ENCODE data around the gene PHC2. TPM values are rescaled to one million over a fixed set of nuclear protein-coding genes. Genes with fewer than 3 reads are reported as not detected.

The PHC2 gene
- total RNA-seq, 4 donors from 2014 or later: 52.7 to 68.9 (median 59.8) TPM

- peaks cover 0 to 61% (median 16%) of the 10 kb centered on the region in 4 donors for H3K4me1 ChIP-seq
- no peak overlapping the region for H3K4me3 ChIP-seq
- DNase-seq: no peak
- no peaks in the 10 kb centered on the region for H3K27me3 ChIP-seq
- no peak for TF ChIP-seq POLR2A (IDR thresholded peaks at IDR 0.05)
- 64 to 75% methylated on average over 2 to 9 of the region's 9 CpGs for WGBS, 2 donors (ENCODE audit: low coverage in 1 of 2)
- no peaks in the 10 kb centered on the region for H3K9me3 ChIP-seq
- no peaks in the 10 kb centered on the region for H3K36me3 ChIP-seq
- intact Hi-C loops (cut with DNase I; ENCODE audit: low total_unique reads): no loop called here
- in situ Hi-C loops (cut with MboI; ENCODE audit: low pct_ligation_motif_present in 1 of 4, low pct_unique_long_range_greater_than_20kb in 1 of 4, low sequenced_read_pairs in 3 of 4): no loop called here
- H3K27ac ChIP-seq: peak overlapping the region; percentile 34 to 46 (median 40)
Measured at GRCh38 chr1:33388805-33389771, 41.8 kb downstream of the PHC2 start.

GRCh38 chr1:33387625-33388024 lies 43.3 kb downstream of the PHC2 start:
- no peak for TF ChIP-seq POLR2A (IDR thresholded peaks at IDR 0.05)
- TF ChIP-seq POLR2AphosphoS5 (IDR thresholded peaks at IDR 0.05): no peak
- TF ChIP-seq EP300 (IDR thresholded peaks at IDR 0.05; ENCODE audit: low read depth): no peak
- no peak for TF ChIP-seq CTCF (IDR thresholded peaks at IDR 0.05)
- peaks cover 0 to 60% (median 19%) of the 10 kb centered on the region in 4 donors for H3K4me1 ChIP-seq
- WGBS, 2 donors (ENCODE audit: low coverage in 1 of 2): 59 to 60% methylated on average over 1 to 5 of the region's 5 CpGs
- DNase-seq: no peak
- no peak overlapping the region for H3K4me3 ChIP-seq
- no peak overlapping the region for H3K27ac ChIP-seq
- H3K36me3 ChIP-seq: no peaks in the 10 kb centered on the region
- H3K27me3 ChIP-seq: no peaks in the 10 kb centered on the region
- H3K9me3 ChIP-seq: no peaks in the 10 kb centered on the region
- in situ Hi-C loops (cut with MboI; ENCODE audit: low pct_ligation_motif_present in 1 of 4, low pct_unique_long_range_greater_than_20kb in 1 of 4, low sequenced_read_pairs in 3 of 4): no loop called here
- intact Hi-C loops (cut with DNase I; ENCODE audit: low total_unique reads): no loop called here

- in situ Hi-C loops (cut with MboI; ENCODE audit: low pct_ligation_motif_present in 1 of 4, low pct_unique_long_range_greater_than_20kb in 1 of 4, low sequenced_read_pairs in 3 of 4) (no loop called here), intact Hi-C loops (cut with DNase I; ENCODE audit: low total_unique reads) (no loop called here)
- Histone ChIP-seq H3K9me3 (no peaks in the 10 kb centered on the region), H3K4me3 (no peak overlapping the region), H3K27ac (no peak overlapping the region), H3K27me3 (no peaks in the 10 kb centered on the region), H3K36me3 (no peaks in the 10 kb centered on the region), H3K4me1 (peaks cover 0 to 45% (median 18%) of the 10 kb centered on the region in 4 donors)
- WGBS, 2 donors (ENCODE audit: low coverage in 1 of 2): 75 to 81% methylated on average over 5 to 6 of the region's 6 CpGs
- DNase-seq: no peak
- TF ChIP-seq EP300 (IDR thresholded peaks at IDR 0.05; ENCODE audit: low read depth): no peak
- no peak for TF ChIP-seq POLR2AphosphoS5 (IDR thresholded peaks at IDR 0.05)
- no peak for TF ChIP-seq POLR2A (IDR thresholded peaks at IDR 0.05)
Measured at GRCh38 chr1:33385251-33385650, 45.6 kb downstream of the PHC2 start.

- peaks cover 0 to 35% (median 17%) of the 10 kb centered on the region in 4 donors for H3K4me1 ChIP-seq
- H3K27ac ChIP-seq: peak overlapping the region in 1 of 4 donors; percentile 1
- no peak overlapping the region for H3K4me3 ChIP-seq
- H3K27me3 ChIP-seq: no peaks in the 10 kb centered on the region
- DNase-seq: no peak
- 37 to 58% methylated on average over 3 to 7 of the region's 7 CpGs for WGBS, 2 donors (ENCODE audit: low coverage in 1 of 2)
- no peaks in the 10 kb centered on the region for H3K36me3 ChIP-seq
- in situ Hi-C loops (cut with MboI; ENCODE audit: low pct_ligation_motif_present in 1 of 4, low pct_unique_long_range_greater_than_20kb in 1 of 4, low sequenced_read_pairs in 3 of 4): no loop called here
- intact Hi-C loops (cut with DNase I; ENCODE audit: low total_unique reads): no loop called here
- no peak for TF ChIP-seq EP300 (IDR thresholded peaks at IDR 0.05; ENCODE audit: low read depth)
- TF ChIP-seq POLR2AphosphoS5 (IDR thresholded peaks at IDR 0.05): no peak
- TF ChIP-seq CTCF (IDR thresholded peaks at IDR 0.05): no peak
- no peak for TF ChIP-seq POLR2A (IDR thresholded peaks at IDR 0.05)
- H3K9me3 ChIP-seq: no peaks in the 10 kb centered on the region
Measured at GRCh38 chr1:33384040-33384812, 46.7 kb downstream of the PHC2 start.

GRCh38 chr1:33383489-33383888 lies 47.4 kb downstream of the PHC2 start:
- Histone ChIP-seq H3K4me1 (peaks cover 0 to 31% (median 16%) of the 10 kb centered on the region in 4 donors), H3K36me3 (no peaks in the 10 kb centered on the region), H3K4me3 (no peak overlapping the region), H3K9me3 (no peaks in the 10 kb centered on the region), H3K27ac (no peak overlapping the region), H3K27me3 (no peaks in the 10 kb centered on the region)
- 87% methylated on average over 4 of the region's 4 CpGs; no CpG with 5 or more reads in 1 of the 2 donors for WGBS, 2 donors (ENCODE audit: low coverage in 1 of 2)
- in situ Hi-C loops (cut with MboI; ENCODE audit: low pct_ligation_motif_present in 1 of 4, low pct_unique_long_range_greater_than_20kb in 1 of 4, low sequenced_read_pairs in 3 of 4) (no loop called here), intact Hi-C loops (cut with DNase I; ENCODE audit: low total_unique reads) (no loop called here)
- TF ChIP-seq CTCF (IDR thresholded peaks at IDR 0.05) (no peak), POLR2AphosphoS5 (IDR thresholded peaks at IDR 0.05) (no peak), EP300 (IDR thresholded peaks at IDR 0.05; ENCODE audit: low read depth) (no peak), POLR2A (IDR thresholded peaks at IDR 0.05) (no peak)
- no peak for DNase-seq
